Ovary (tissue), 3 donors: Measurements from ENCODE around the gene CNOT6.

Experiments used
- POLR2A ChIP-seq: fragments of 450-650 bp; IDR thresholded peaks from one replicate; pipeline ENCODE4 v1.6.1; 2017; ENCODE audit warnings: antibody characterized with exemption, mild to moderate bottlenecking, moderate library complexity
- TF ChIP-seq, protein P1 (sequence below), 3 donors: fragments of 450-650 bp in 2 of 3; fragments of 200-600 bp in 1 of 3; IDR thresholded peaks; one replicate each; pipeline versions ENCODE4 v1.5.1 to v1.8.0; 2016 to 2022; ENCODE audit warnings: antibody characterized with exemption in 3 of 3, mild to moderate bottlenecking in 1 of 3
- donor health status: DM: no; HTN: no; CAD: no.

DNA sequence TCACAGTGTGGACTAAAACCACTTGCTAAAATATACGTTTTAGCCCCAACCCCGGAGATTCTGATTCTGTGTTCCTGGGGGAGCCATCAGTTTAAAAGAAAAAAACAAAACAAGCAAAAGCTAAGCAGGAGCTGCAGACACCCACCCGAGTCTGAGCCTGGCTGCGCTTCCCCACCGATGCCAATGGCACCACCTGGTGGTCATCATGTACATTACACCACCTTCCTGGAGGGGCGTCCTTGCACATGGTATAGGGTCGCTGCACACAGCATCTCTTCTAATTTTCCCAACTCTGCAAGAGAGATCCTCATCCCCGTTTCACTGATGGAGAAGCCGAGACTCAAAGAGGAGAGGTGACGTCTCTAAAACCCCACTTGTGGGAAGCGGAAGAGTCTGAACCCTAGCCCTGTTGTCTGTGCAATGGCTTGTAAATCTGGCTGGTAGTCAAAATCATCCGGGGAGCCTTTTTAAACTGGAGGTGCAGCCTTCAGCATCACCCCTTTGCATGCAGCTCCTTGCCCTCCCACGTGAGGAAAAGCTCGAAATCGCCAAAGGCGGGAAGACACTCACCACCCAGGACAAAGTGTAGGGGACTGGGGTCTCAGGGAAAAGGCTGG, 23.1 kb upstream of the CNOT6 start:
- no peak for TF ChIP-seq POLR2A
- TF ChIP-seq, protein P1, sequence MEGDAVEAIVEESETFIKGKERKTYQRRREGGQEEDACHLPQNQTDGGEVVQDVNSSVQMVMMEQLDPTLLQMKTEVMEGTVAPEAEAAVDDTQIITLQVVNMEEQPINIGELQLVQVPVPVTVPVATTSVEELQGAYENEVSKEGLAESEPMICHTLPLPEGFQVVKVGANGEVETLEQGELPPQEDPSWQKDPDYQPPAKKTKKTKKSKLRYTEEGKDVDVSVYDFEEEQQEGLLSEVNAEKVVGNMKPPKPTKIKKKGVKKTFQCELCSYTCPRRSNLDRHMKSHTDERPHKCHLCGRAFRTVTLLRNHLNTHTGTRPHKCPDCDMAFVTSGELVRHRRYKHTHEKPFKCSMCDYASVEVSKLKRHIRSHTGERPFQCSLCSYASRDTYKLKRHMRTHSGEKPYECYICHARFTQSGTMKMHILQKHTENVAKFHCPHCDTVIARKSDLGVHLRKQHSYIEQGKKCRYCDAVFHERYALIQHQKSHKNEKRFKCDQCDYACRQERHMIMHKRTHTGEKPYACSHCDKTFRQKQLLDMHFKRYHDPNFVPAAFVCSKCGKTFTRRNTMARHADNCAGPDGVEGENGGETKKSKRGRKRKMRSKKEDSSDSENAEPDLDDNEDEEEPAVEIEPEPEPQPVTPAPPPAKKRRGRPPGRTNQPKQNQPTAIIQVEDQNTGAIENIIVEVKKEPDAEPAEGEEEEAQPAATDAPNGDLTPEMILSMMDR (IDR thresholded peaks at IDR 0.05), result peak; percentile 79 to 81 (median 81)
